Breast epithelium (tissue), 4 donors: ENCODE results near the gene ATP5ME. TPM values are rescaled to one million over a fixed set of nuclear protein-coding genes. Genes with fewer than 3 reads are reported as not detected.
A peak's percentile ranks its signal among the peaks of the same experiment; 100 is the strongest.

Experiments used
- DNase-seq, 2 donors: peaks; one replicate each; pipeline ENCODE4 v3.0.0-alpha.2; 2019; ENCODE audit warnings: low spot score in 2 of 2
- H3K27ac ChIP-seq, 2 donors: fragments of 200-600 bp; sonication (generic) in 1 of 2; one replicate each; pipeline ENCODE4 v1.5.1; 2016 to 2019; ENCODE audit warnings: mild to moderate bottlenecking in 1 of 2
- H3K27me3 ChIP-seq, 2 donors: fragments of 200-600 bp; sonication (generic) in 1 of 2; one replicate each; pipeline versions ENCODE4 v1.5.1 to v1.6.0; 2017 to 2019; ENCODE audit warnings: control low read depth in 1 of 2, mild to moderate bottlenecking in 1 of 2
- H3K36me3 ChIP-seq: fragments of 200-600 bp; one replicate; pipeline ENCODE4 v1.5.1; 2019
- H3K4me1 ChIP-seq, 2 donors: fragments of 200-600 bp; sonication (generic); one replicate each; pipeline ENCODE4 v1.5.1; 2016 to 2019; ENCODE audit warnings: control low read depth in 1 of 2
- H3K4me3 ChIP-seq, 3 donors: fragments of 200-600 bp; sonication (generic); 1 replicate in 2 of 3; 2 replicates in 1 of 3; pipeline ENCODE4 v1.5.1; 2016 to 2019; ENCODE audit warnings: mild to moderate bottlenecking in 3 of 3, moderate library complexity in 2 of 3
- H3K9me3 ChIP-seq, 2 donors: fragments of 200-600 bp; sonication (generic) in 1 of 2; one replicate each; pipeline ENCODE4 v1.5.1; 2016 to 2019; ENCODE audit warnings: control low read depth in 1 of 2
- POLR2A ChIP-seq: fragments of 450-650 bp; IDR thresholded peaks from one replicate; pipeline ENCODE4 v1.6.1; 2016; ENCODE audit warnings: antibody characterized with exemption, mild to moderate bottlenecking, moderate library complexity
- POLR2AphosphoS5 ChIP-seq, 3 donors: sonication (generic); formaldehyde crosslinking; IDR thresholded peaks; one replicate each; pipeline ENCODE4 v1.6.1; 2017; ENCODE audit warnings: antibody characterized with exemption in 3 of 3
- intact Hi-C: fragments of 100-400 bp; cut with DNase I; formaldehyde crosslinking; loops from one replicate; pipeline ENCODE4 v1.15.1; 2023; ENCODE audit warnings: low total_unique reads
- total RNA-seq, 3 donors: library from RNA; depleted of rRNA; stranded (reverse); fragments of >200 nt; gene quantifications; one replicate each; pipeline ENCODE4 v1.1.0, GENCODE V29; 2016
- TF ChIP-seq, protein P1 (sequence below), 3 donors: fragments of 450-650 bp; IDR thresholded peaks; one replicate each; pipeline ENCODE4 v1.5.1; 2016 to 2017; ENCODE audit warnings: antibody characterized with exemption in 3 of 3, mild to moderate bottlenecking in 3 of 3, moderate library complexity in 3 of 3

ATP5ME gene
- total RNA-seq, 3 donors from 2014 or later: 108 to 179 (median 128) TPM

DNA sequence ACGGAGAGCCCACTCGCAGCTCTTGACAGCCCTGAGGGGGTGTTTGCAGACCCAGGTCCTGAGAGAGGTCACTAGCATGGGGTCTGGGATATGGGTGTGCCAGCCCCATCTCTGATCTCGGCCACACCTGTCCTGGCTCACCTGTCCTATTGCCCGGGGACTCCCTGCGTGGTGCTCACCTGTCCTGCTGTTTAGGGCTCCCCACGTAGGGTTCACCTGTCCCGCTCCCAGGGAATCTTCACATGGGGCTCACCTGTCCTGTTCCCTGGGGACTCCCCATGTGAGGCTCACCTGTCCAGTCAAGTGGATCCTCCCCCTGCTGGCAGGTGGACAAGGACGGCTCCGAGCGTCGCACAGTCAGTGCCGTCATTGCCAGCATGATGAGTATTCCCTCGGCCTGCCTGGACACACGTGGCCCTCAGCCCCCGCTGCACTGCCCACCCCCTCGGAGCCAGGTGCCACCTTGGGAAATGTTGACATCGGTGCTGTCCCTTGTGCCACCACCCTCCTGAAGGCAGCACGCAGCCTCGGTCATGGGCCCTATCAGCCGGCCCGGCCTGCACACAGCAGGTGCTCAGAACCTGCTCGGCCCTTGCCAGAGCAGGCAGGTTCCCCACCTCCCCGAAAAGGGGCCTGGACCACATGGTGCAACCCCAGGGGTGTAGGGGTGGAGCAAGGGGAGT is 8.6 kb upstream of the ATP5ME start:
- no peaks in the 10 kb centered on the region for H3K36me3 ChIP-seq
- intact Hi-C loops: no loop called here
- no peak for DNase-seq
- H3K27ac ChIP-seq: no peak overlapping the region
- H3K27me3 ChIP-seq: no peaks in the 10 kb centered on the region
- H3K4me3 ChIP-seq: peak overlapping the region in 2 of 3 donors; percentile 63 to 92
- no peaks in the 10 kb centered on the region for H3K9me3 ChIP-seq
- TF ChIP-seq POLR2A (no peak), POLR2AphosphoS5 (IDR thresholded peaks at IDR 0.05) (no peak)
- TF ChIP-seq, protein P1, sequence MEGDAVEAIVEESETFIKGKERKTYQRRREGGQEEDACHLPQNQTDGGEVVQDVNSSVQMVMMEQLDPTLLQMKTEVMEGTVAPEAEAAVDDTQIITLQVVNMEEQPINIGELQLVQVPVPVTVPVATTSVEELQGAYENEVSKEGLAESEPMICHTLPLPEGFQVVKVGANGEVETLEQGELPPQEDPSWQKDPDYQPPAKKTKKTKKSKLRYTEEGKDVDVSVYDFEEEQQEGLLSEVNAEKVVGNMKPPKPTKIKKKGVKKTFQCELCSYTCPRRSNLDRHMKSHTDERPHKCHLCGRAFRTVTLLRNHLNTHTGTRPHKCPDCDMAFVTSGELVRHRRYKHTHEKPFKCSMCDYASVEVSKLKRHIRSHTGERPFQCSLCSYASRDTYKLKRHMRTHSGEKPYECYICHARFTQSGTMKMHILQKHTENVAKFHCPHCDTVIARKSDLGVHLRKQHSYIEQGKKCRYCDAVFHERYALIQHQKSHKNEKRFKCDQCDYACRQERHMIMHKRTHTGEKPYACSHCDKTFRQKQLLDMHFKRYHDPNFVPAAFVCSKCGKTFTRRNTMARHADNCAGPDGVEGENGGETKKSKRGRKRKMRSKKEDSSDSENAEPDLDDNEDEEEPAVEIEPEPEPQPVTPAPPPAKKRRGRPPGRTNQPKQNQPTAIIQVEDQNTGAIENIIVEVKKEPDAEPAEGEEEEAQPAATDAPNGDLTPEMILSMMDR (IDR thresholded peaks at IDR 0.05): no peak
- peaks cover 13% of the 10 kb centered on the region in 2 donors for H3K4me1 ChIP-seq

DNA sequence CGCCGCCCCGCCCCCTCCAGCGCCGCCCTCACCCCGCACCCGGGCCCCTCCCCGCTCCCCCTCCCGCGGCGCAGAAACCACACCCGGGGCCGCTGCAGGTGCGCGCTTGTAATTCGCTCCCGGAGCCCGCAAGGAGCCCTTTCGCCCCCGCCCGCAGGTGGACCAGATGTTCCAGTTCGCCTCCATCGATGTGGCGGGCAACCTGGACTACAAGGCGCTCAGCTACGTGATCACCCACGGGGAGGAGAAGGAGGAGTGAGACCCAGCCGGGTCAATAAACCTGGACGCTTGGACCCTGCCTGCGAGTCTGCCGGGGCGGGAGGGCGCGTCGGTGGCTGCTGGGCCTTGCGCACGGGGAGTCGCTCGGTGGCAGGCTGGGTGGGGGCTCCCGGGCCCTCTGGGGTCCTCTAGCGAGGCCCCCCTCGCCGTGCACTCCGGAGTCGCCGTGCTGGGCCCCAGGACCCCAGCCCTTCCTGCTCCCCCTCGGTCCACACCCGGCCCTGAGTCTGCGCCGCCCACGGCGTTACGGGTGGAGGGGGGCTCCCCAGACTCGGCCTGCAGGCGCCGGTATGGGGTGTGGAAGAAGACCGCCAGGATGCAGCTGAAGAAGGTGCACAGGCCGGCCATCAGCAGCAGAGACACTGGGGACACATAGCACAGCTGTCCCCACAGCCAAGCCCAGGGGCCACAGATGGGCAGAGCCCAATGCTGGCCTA is 7.8 kb upstream of the ATP5ME start:
- peak in 1 of 2 donors; percentile 63 for DNase-seq
- Histone ChIP-seq H3K27me3 (no peaks in the 10 kb centered on the region), H3K4me3 (peak overlapping the region in 2 of 3 donors; percentile 63 to 92)

DNA sequence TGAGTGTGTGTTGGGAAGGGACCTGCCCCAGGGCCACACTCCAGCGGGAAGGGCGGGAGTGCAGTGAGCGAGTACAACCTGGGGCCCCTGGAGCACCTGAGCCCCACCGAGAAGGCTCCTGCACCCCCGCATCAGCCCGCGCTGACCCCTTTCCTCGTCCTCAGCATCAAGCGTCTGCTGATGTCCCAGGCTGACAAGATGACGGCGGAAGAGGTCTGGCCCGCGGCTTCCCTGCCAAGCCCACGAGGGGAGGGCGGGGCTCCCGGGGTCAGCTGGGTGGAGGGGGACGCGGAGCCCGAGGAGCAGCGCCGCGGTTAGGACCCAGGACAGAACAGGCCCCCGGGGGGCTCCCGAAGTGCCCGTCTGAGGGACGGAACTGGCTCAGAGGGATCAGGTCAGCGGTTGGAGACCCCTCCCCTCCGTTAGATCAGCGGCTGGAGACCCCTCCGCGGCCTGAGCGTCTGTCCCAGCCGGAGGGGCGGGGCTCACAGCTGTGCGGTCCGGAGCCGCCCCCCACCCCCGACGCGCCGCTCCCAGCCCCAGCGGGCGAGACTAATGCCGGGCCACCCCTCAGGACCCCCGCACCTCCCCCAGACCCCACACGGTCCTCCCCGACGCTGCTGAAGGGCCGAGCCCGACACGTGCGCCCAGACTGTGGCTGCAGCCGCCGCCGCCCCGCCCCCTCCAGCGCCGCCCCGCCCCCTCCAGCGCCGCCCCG is 7.0 kb upstream of the ATP5ME start:
- intact Hi-C loops: no loop called here
- no peak for TF ChIP-seq POLR2A
- no peak for TF ChIP-seq POLR2AphosphoS5 (IDR thresholded peaks at IDR 0.05)
- TF ChIP-seq, protein P1 (IDR thresholded peaks at IDR 0.05): no peak
- Histone ChIP-seq H3K27ac (peak overlapping the region; percentile 54 to 81), H3K9me3 (no peaks in the 10 kb centered on the region), H3K4me3 (peak overlapping the region; percentile 49 to 92 (median 63)), H3K36me3 (no peaks in the 10 kb centered on the region), H3K4me1 (peaks cover 10% of the 10 kb centered on the region in 2 donors), H3K27me3 (no peaks in the 10 kb centered on the region)
- DNase-seq: peak in 1 of 2 donors; percentile 60

More for the DNA sequence above, 7.8 kb upstream of the ATP5ME start:
- peak overlapping the region; percentile 25 to 27 for H3K27ac ChIP-seq
- no peaks in the 10 kb centered on the region for H3K9me3 ChIP-seq
- H3K4me1 ChIP-seq: peaks cover 10% of the 10 kb centered on the region in 2 donors
- H3K36me3 ChIP-seq: no peaks in the 10 kb centered on the region
- TF ChIP-seq, protein P1 (IDR thresholded peaks at IDR 0.05): no peak
- TF ChIP-seq POLR2A (no peak), POLR2AphosphoS5 (IDR thresholded peaks at IDR 0.05) (no peak)
- intact Hi-C loops: no loop called here

DNA sequence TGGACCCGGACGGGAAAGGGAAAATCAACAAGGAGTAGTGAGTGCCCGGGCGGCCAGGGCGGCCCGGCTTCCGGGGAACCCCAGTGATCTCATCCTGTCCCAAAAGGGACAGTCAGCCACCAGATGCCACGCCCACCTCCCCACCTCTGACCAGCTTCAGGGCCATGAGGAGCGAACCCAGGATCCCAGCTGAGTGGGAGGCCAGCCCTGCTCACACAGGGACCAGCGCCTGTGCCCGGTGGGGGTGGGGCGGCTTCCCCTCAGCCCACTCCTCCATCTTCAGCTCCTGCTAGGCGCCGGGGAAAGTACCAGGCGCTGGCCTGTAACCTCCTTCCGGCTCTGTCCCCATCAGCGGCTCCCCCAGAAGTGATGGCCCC is 6.5 kb upstream of the ATP5ME start:
- peaks cover 10 to 16% of the 10 kb centered on the region in 2 donors for H3K4me1 ChIP-seq
- peak in 1 of 2 donors; percentile 56 for DNase-seq
- no peaks in the 10 kb centered on the region for H3K9me3 ChIP-seq
- H3K27ac ChIP-seq: peak overlapping the region; percentile 54 to 81
- TF ChIP-seq POLR2AphosphoS5 (IDR thresholded peaks at IDR 0.05) (no peak), POLR2A (no peak)
- TF ChIP-seq, protein P1 (IDR thresholded peaks at IDR 0.05): no peak
- no peaks in the 10 kb centered on the region for H3K36me3 ChIP-seq
- no peaks in the 10 kb centered on the region for H3K27me3 ChIP-seq
- peak overlapping the region; percentile 49 to 92 (median 63) for H3K4me3 ChIP-seq
- intact Hi-C loops: no loop called here
